GM18951 (cell line): ENCODE results near the gene ZFX.
"Not testable (repeated sequence)": the region's sequence is repeated elsewhere in the genome, so short reads cannot be mapped to it uniquely, and the experiment has no call there.

ENCODE experiments used
- POLR2A ChIP-seq: IDR thresholded peaks from 4 replicates; pipeline ENCODE4 v1.6.1; 2011; ENCODE audit warnings: mild to moderate bottlenecking; ENCODE audit not compliant: insufficient read length, insufficient read depth; ENCODE audit errors: extremely low read depth
- in situ Hi-C: fragments of 300-500 bp; cut with MboI; formaldehyde crosslinking; loops from one replicate; pipeline ENCODE4 v1.12.0; 2022; ENCODE audit warnings: low sequenced_read_pairs, mixed read lengths, inconsistent platforms; ENCODE audit not compliant: unreplicated experiment

The ZFX gene

GRCh38 chrX:24149351-24150050, at the start of gene ZFX:
Gene ZFX (plus strand): TSS chrX:24149729. CDS start chrX:24172743, 23,014 bp downstream.
- in situ Hi-C loops = no loop called here
- TF ChIP-seq POLR2A = peak; percentile 75

DNA sequence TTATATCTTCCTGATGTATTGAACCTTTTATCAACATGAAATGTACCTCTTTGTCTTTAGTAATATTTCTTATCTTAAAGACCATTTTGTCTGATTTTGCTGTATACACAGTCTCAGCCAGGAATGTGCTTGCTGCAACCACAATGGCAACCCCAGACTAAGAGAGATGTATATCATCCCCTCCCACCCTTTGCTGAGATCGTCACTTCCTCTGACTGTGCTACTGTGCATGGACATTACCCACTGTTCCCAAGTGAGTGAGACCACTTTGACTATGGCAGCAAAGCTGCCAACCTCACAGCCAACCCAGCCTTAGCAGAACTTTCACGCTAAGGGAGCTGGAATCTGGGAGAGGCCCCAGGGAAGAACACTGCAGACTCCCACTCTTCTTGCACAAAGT, 48.8 kb upstream of the ZFX start:
- in situ Hi-C loops = no loop called here
- TF ChIP-seq POLR2A = no peak

DNA sequence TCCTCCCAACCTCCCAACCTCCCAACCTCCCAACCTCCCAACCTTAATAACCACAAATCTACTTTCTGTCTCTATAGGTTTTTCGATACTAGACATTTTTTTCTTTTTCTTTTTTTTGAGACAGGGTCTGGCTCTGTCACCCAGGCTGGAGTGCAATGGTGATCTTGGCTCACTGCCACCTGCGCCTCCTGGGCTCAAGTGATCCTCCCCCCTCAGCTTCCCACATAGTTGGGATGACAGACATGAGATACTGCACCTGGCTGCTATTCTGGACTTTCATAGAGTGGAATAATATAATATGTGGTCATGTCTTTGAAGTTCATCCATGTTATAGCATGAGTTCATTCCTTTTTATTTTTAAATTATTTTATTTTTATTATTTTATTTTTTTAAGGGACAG, 39.5 kb upstream of the ZFX start:
- in situ Hi-C loops = no loop called here
- TF ChIP-seq POLR2A = no peak

GRCh38 chrX:24113181-24113580, 36.3 kb upstream of the ZFX start:
- no peak for TF ChIP-seq POLR2A
- in situ Hi-C loops = no loop called here

DNA sequence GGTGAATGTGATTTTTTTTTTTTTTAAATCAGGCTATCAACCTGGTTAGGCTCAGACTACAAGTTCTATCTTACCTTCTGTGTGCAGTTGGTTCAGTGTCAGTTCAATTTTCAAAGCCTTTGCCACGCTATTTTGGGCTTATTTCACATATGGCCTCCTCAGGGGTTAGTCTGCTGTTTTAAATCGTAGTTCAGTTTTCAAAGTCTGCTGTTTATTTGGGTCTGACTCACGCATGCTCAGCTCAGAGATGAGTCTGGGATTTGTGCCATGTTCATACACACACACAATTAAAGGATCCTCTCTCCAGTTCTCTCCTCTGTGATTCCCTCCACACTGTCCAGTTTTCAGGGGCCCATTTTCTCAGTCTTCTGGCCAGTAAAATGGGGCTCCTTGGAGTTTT, 32.3 kb upstream of the ZFX start:
- TF ChIP-seq POLR2A = no peak
- in situ Hi-C loops = no loop called here

DNA sequence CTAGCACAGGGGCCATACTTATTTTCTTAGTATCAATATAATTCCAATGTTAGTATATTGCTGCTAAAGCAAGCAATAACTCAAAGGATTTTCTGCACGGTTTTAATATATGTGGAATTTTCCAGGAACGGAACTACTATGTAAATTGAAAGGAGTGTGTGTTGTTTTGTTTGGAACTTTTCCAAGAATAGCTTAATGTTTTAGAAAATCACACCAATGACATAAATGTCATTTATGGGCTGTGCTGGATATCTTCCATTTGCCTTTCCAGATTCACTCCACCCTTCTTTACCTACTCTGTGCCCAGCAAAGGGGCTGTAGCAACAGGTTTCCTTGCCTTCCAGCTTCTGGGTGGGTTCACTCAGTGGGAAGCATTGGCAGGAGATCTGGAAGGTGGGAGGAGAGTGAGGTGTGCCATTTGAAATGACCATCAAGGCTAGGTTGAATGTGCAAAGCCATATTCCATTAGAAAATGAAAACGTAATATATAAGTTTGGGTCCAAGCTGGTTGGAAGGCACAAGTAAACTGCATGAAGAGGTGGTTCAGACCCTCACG, 25.2 kb upstream of the ZFX start:
- no peak for TF ChIP-seq POLR2A
- in situ Hi-C loops = no loop called here

- in situ Hi-C loops = no loop called here
- TF ChIP-seq POLR2A = no peak
Observed at GRCh38 chrX:24125028-24125612, 24.4 kb upstream of the ZFX start.

GRCh38 chrX:24131476-24131875, 18.1 kb upstream of the ZFX start:
- no peak for TF ChIP-seq POLR2A
- in situ Hi-C loops = no loop called here

GRCh38 chrX:24133312-24133711, 16.2 kb upstream of the ZFX start:
- in situ Hi-C loops = no loop called here
- TF ChIP-seq POLR2A = no peak

- in situ Hi-C loops = not testable (repeated sequence)
Observed at GRCh38 chrX:24135768-24136167, 13.8 kb upstream of the ZFX start.

DNA sequence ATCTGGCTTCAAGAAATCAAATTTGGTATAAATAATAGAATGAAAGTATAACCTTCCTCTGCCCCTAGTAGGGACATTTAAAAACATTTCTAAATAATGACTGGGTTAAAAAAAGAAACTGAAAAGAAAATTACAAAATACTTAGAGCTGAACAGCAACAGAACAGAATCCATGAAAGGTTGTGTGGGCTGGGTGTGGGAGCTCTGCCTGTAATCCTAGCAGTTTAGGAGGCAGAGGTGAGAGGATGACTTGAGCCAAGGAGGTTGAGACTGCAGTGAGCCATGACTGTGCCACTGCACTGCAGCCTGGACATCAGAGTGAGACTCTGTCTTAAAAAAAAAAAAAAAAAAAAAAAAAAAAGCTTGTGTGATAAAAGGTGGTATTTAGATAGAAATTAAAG, 12.3 kb upstream of the ZFX start:
- TF ChIP-seq POLR2A = no peak
- in situ Hi-C loops = no loop called here

- in situ Hi-C loops = not testable (repeated sequence)
Observed at GRCh38 chrX:24143982-24144381, 5.5 kb upstream of the ZFX start.

DNA sequence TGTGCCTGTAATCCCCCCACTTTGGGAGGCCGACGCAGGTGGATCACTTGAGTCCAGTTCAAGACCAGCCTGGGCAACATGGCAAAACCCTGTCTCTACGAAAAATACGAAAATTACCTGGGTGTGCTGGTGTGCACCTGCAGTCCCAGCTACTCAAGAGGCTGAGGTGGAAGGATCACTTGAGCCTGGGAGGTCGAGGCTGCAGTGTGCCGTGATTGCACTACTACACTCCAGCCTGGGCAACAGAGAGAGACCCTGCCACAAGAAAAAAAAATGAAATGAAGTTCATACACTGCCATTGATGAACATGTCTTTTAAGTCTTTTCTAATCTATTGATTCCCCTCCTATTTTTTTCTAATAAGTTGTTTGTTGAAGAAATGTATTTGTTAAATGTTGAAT, 5.0 kb upstream of the ZFX start:
- in situ Hi-C loops = no loop called here
- no peak for TF ChIP-seq POLR2A
